ENCODE results near the gene SLC26A9.
"Not testable (repeated sequence)": the region's sequence is repeated elsewhere in the genome, so short reads cannot be mapped to it uniquely, and the experiment has no call there.

The SLC26A9 gene

DNA sequence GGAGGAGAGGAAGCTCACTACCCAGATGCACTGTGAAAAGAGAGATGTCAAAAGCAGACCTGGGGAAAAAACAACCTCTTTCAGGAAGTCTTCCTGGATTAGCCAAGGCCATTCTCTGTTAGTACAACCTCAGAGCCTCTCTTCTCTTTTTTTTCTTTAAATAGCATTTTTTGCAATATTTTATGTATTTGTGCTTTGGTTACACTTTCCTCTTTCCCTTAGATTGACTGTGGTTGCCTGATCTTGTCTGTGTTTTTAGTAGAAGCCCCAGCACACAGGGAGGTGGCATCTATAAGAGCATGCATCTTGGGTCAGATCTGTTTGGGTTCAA, 18.8 kb downstream of the SLC26A9 start:
- DNase-seq, result no peak

DNA sequence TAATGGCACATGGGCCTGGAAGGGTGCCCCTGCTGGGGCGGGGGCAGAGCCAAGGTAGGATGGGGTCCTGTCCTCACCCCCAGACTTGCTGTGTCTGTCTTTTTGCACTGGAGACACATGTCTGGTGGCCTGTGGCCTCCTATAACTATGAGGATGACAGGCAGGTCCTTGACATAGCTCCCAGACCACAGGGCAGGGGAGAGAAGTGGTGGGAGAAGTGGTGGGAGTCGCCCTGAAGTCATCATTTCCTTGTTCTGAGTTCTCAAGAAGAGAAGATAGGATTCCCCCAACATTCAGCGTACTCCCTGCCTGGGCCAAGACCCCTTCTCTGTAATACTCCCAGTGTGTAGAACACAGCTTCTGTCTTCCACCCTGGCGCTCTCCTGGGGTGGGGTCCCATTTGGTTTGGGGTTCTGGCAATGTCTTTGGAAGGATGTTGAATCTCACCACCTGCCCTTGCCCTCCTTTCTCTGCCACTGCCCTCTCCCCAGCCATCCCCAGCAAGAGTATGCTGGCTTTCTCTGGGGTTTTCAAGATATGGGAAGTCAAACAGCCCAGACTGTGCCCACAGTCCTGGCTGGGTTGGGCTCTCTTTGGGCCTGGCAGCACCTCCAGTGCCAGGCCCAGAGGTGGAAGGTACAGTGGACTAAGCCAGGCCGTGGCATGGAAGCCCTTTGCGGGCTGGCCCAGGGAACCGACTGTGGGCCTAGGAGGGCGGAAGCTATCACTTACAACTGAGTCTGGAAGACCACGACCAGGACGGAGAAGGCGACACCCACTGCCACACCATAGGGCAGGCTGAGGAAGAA, 19.4 kb downstream of the SLC26A9 start:
- no peak for DNase-seq

DNA sequence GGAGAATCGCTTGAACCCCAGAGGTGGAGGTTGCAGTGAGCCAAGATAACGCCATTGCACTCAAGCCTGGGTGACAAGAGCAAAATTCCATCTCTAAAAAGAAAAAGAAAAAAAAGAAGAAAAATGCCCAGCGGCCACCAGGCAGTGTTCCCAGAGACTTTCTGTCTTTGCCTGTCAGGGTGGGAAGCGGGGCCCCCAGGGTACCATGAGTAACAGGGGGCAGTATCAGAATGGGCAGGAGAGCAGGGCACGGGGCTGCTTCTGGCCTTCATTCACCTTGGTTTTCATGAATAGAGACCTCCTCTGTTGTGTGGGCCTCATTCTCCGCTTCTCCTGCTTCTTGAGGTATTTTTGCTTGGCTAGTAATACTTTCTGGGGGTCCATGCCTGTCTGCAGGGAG, 20.4 kb downstream of the SLC26A9 start:
- no peak for DNase-seq

DNA sequence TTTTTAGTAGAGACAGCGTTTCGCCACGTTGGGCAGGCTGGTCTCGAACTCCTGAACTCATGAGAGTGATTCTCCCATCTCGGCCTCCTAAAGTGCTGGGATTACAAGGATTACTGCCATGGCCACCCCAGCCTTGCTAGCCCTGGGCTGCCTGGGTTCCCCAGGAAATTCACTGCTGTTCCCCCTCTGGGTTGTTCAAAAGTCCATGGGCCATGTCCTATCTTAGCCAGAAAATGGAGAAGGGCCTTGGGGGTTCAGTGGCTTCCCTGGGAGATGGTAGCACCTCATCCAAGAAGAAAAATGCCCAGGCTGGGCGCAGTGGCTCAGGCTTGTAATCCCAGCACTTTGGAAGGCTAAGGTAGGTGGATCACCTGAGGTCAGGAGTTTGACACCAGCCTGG, 20.9 kb downstream of the SLC26A9 start:
- DNase-seq, result no peak

DNA sequence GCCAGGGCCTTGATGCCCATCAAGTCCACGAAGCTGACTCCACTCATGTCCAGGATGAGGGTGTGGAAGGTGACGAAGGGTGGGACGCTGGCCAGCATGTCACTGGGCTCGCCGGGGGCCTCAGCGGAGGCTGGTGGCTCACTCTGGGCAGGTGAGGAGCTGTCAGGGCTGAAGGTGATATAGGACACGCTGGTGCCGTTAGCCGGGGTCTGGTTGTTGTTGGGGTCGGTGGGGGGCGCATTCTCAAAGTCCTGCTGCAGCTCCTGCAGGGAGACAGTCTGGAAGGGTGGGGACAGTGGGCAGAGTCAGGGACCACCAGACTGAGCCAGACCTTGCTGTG, 21.7 kb downstream of the SLC26A9 start:
- DNase-seq, result no peak

DNA sequence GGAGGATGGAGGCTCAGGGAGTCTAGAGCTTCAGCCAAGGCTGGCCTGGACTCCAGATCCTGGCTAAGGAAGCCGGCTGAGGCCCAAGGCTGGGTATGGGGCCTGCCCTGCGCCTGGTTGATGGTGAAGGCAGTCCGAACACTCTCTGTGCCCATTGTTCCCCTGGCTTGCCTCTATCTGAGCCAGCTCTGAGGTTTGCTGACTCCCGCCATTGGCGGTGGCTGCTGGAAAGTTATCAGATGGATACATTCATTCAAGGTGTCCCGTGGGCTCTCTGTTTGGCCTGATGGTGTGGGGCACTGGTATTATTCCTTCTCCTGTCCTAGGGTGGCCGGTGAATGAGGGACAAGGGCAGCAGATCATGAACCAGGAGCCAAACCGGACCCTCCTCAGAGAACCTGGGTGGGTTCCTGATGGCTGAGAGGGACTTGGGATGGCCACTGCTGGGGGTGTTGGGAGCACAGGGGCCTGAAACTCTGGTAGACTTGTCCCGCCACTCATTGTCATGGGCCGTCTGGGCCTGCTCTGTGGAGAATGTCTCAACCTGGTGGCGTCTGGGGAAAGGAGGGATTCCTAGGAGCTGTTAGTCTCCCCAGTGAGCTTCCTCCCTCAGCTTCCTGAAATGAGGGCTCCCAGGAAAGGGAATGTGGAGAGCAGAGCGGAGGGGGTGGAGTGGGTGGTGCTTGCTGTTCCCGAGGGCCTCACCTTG, 22.2 kb downstream of the SLC26A9 start:
- no peak for DNase-seq

DNA sequence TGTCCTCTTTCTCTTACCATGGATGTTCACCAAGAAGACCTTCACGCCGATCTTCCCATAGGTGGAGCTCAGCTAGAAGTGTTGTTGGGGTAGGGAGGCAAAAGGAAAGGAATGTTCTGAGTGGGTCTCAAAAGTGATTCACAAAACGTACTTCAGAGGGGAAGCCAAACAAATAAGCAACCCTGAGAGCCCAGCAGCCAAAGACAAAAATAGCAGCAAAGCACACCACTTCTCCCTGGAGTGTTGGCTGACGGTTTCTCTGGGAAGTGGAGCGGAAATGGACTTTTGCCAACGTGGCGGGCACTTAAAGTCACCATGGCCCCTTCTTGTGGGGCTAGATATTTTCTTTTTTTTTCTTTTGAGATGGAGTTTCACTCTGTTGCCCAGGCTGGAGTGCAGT, 23.1 kb downstream of the SLC26A9 start:
- DNase-seq, result no peak

DNA sequence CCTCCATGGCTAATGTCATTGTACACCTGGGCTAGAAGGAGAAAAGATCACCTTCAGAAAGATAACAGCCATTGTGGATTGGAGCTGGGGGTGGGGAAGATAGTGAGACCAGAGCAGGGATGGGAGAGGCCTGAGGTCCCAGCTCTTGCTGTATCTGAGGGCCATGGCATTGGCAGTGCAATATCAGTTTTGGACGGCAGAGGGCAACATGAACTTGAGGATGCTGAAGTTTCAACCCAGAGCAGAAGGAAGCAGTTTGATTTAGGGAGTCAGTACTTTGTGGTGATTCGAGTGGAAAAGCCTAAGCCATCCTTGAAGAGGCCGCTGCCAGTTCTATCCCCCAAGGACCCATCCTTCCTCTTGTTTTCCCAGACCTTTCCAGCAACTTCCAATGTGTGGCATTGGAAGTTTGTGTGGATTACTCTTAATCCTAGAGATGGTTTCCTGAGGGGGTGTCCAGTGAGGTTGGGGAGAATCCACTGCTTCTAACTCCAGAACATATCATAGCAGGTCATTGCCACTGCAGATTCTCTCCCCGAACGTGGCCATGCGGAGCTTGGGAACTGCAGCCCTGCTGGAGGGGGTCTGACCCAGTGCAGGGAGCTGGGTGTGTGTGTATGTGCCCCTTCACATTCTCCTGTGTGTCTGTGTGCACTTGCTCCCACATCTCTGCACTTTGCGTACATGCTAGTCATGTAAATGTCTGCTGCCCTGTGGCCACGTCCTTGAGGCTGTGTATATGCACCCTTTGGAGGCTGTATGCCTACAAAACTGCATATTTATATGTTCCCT, 24.1 kb downstream of the SLC26A9 start:
- DNase-seq, result no peak

DNA sequence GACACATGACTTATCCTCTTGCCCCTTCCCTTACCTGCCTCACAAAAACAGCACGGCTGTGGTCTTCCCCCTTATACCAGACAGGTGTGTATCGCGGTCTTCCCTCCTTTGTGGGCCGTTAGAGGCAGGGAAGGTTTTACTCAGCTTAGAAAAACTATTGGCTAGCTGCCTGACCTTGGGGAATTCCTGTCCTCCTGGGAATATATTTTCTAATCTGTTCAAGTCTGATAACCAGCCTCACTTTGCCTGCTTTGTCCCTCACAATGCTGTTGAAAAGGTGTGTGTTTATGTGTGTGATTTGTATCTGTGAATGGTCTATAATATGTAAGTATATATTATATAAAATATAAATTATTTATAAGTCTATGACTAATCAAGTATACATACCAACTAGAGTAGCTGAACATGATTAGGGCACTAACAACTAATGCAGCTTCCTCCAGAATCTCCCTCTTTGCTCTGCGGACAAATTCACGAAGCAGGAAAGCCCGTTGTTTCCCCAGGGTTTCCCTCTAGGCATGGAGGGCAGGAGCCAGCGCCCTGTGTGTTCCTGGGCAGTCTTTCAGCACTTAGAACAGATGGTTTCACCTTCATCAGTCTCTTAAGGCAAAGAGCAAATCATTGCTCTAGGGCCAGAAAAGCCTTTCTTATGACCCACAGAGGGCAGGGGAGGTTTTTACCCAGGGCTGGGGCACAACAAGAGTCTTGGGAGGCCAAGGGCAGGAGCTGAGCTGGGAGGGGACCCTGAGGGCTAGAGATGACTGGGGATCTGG, 25.6 kb downstream of the SLC26A9 start:
- no peak for DNase-seq

DNA sequence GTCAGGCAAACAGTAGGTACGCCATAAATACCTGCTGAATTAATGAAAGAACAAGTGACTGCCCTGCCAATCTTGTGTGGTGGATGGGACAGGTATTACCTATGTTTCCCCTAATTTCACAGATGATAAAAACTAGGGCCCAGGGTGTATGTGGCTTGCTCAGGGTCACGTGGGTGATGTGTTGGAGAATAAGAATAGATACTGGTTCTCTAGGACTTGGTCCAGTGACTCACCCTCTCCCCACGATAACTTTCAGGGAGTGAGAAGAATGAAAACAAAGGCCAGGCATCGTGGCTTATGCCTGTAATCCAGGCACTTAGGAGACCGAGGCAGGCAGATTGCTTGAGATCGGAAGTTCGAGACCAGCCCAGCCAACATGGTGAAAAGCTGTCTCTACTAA, 26.7 kb downstream of the SLC26A9 start:
- DNase-seq, result no peak

DNA sequence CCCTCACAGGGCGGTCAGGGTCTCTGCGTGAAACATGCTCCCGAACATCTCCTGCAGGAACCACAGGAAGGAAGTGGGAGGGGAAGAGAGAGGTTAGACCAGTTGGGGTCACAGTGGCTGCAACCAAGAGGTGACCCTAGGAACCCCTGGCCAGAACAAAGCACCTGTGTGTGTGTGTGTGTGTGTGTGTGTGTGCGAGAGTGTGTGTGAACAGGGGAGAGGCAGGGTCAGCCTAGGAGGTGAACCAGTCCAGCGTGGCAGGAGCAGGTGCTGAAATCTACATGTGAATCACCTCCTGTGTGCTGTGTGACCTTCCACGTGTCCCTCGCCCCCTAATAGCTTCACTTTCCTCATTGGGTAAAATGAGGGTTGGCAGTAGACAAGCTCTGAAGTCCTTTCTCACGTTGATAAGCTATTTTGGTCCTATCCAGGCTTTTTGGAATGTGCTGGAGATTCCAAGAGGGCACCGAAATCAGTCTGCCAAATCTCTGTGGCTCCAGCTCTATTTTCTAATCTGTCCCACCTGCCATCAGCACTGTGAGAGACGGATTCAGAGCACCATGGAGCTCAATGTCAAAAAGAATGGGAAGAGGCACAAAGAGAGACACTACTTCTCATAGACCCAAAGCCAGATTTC, 27.8 kb downstream of the SLC26A9 start:
- no peak for DNase-seq

DNA sequence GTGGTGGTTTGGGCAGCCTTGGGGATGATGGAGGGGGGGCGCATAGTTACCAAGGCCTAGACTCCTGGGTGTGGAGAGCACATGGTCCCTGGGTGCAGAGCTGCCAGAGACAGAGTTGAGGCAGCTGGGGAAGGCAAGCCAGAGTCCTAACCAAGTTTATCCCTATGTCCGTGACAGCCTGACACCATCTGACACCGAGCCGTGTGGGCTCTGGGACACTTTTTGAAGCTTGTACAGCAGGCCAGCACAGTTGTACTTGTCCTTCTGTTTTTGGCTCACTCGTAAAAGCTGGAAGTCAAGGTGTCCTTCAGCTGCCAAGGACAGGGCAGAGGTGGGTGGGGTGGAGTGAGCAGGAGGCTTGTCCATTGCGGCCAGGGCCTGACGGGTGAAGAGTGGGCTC, 28.5 kb downstream of the SLC26A9 start:
- no peak for DNase-seq

DNA sequence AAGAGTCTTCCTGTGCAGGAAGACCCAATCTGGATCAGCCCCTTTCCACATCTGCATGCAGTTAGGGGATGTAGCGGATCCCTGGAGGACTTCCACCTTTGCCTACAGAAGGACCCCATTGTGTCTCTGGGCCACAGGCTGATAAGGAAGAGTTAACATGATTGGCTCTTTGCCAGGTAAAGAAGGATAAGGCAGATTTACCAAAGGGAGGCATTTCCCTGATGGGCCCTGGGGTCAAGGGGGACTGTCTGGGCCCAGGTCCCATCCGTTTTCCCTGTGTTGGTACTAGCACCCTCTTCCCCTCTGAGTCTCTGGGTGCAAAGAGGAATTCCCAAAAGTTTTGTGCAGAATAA, 29.1 kb downstream of the SLC26A9 start:
- no peak for DNase-seq

DNA sequence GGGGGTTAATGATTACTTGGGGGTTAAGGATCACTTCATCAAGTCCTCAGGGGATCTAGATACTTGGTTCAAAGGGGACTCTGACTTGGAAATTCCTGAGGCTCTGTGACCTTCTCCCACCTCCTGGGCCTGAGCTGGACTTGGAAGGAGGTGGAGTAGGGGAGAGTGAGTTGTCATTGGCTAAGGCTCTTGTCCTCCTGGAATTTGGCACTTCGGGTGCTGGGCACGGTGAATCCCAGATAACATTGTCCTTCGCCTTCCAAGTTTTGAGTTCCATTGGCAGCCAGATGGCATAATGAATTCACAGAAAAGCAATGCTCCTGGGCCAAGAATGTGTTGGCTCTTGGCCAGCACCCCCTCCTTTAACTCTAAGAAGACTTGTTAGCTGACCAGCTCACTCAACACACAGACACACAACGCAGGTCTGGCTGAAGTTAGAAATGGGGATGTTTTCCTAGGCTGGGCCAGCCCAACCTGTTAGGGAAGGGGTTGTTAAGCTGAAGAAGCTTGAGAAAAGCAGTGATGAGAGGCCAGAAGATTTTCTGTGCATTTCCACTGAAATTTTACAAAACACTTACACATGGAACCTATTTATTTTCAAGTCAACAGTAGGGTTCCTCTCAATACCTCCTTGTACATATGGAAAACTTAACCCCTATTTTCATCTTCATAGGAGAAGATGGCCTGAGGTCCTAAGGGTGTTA, 29.7 kb downstream of the SLC26A9 start:
- DNase-seq, result no peak

DNA sequence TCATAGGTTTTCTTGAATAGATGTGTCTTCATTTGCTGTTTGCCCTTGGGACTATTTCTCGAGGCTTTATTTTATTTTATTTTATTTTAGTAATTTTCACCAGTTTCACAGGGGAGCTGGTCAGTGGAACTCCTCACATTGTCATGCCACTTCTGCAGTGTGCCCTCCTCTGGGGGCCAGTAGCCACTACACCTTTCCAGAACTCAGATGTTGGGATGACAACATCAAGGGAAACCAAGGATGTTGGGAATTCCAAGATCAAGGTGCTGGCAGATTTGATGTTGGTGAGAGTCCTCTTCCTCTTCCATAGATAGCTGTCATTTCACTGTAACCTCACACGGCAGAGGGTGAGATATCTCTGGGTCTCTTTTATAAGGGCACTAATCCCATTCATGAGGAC, 35.5 kb downstream of the SLC26A9 start:
- no peak for DNase-seq

DNA sequence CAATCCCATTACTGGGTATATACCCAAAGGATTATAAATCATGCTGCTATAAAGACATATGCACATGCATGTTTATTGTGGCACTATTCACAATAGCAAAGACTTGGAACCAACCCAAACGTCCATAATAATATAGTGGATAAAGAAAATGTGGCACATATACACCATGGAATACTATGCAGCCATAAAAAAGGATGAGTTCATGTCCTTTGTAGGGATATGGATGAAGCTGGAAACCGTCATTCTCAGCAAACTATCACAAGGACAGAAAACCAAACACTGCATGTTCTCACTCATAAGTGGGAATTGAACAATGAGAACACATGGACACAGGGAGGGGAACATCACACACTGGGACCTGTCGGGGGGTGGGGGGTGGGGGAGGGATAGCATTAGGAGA, 38.2 kb downstream of the SLC26A9 start:
- DNase-seq, result not testable (repeated sequence)

DNA sequence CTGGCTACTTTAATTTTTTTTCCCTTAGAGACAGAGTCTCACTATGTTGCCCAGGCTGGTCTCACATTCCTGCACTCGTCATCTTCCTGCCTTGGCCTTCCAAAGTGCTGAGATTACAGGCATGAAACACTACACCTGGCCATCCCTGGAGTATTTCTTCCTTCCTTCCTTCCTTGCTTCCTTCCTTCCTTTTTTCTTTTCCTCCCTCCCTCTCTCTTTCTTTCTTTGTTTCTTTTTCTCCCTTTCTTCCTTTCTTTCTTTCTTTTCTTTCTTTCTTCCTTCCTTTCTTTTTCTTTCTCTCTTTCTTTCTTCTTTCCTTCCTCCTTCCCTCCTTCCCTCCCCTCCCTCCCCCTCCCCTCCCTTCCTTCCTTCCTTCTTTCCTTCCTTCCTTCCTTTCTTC, 46.9 kb downstream of the SLC26A9 start:
- no peak for DNase-seq

DNA sequence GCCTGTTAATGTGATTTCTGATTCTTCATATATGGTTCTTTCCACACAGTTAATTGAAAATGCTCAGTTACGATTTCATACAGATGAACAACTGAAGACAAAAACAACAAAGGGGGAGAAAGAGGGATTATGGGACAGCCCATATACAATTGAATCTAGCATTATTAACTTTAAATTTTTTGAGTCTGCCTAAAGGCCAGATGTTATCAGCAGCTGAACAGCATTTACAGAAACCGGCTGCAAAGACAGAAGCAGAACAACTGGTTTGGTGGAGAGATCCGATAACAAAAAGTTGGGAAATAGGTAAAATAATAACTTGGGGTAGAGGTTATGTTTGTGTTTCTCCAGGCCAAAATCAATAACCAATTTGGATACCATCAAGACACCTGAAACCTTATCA, 49.1 kb downstream of the SLC26A9 start:
- not testable (repeated sequence) for DNase-seq

DNA sequence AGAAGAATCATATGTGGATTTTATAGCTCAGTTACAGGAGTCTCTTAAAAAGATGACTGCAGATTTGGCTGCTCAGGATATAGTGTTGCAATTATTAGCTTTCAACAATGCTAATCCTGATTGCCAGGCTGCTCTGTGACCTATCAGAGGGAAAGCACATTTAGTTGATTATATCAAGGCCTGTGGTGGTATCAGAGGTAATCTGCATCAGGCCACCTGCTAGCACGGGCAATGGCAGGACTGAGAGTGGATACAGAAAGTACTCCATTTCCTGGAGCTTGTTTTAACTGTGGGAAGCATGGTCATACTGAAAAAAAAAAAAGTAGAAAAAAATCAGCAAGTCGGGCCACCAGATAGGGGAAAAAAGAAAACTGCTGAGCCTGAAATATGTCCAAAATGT, 51.1 kb downstream of the SLC26A9 start:
- not testable (repeated sequence) for DNase-seq

DNA sequence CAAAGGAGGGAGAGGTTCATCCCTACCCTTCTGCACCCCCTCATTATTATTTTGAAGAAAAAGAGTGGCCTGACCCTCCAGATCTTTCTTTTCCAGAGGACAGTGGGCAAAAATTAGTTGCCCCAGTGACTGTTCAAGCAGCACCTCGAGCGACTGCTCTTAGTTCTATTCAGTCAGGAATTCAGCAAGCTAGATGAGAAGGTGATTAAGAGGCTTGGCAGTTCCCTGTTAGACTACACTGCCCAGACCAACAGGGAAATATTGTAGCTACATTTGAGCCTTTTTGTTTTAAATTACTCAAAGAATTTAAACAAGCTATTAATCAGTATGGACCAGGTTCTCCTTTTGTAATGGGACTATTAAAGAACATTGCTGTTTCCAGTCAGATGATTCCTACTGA, 51.8 kb downstream of the SLC26A9 start:
- not testable (repeated sequence) for DNase-seq

DNA sequence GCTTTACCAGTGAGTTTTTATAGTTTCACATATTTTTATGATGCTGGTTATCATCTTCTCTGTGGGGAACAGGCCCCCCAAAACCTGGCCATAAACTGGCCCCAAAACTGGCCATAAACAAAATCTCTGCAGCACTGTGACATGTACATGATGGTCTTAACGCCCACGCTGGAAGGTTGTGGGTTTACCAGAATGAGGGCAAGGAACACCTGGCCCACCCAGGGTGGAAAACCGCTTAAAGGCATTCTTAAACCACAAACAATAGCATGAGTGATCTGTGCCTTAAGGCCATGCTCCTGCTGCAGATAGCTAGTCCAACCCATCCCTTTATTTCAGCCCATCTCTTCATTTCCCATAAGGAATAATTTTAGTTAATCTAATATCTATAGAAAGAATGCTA, 52.6 kb downstream of the SLC26A9 start:
- DNase-seq, result not testable (repeated sequence)

DNA sequence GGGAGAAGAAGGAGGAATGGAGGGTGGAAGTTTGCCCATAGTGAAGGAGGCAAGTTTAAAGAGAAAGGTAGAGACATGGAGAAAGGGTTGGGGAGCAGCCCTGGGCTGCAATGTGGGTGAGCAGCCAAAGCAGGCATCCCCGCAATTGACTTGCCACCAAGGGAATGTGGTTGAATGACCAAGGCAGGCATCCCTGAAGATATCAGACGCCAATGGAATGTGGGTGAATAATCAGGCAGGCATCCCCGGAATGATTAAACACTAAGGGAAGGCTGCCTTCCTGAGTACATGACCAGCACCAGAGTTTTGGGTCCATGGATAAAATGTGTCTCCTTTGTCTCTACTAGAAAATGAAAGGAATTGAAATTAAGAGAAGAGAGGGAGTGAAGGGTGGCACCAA, 53.5 kb downstream of the SLC26A9 start:
- not testable (repeated sequence) for DNase-seq
